Panc1 (cell line): Measurements from ENCODE around the gene NUMBL. TPM values are rescaled to one million over a fixed set of nuclear protein-coding genes. Genes with fewer than 3 reads are reported as not detected.
"Not testable (repeated sequence)": the region's sequence is repeated elsewhere in the genome, so short reads cannot be mapped to it uniquely, and the experiment has no call there.

Experiments used
- ATAC-seq: fragments of 200-7000 bp; cut with Tn5 transposase; 2 replicates; pipeline ENCODE4 v1.9.1; 2020; ENCODE audit warnings: mild to moderate bottlenecking, moderate library complexity
- BruUV-seq: library from RNA; stranded (reverse); fragments of 400-500 nt; replicated peaks from 2 replicates; lab custom pipeline; 2021; lab: Mats Ljungman, UMichigan
- CTCF ChIA-PET: fragments of 300-600 bp; sonication (Branson Sonifier 250); formaldehyde crosslinking; loops from one replicate; lab custom pipeline; 2022; ENCODE audit warnings: antibody characterized with exemption; lab: Charles Lee
- POLR2A ChIA-PET: fragments of 300-600 bp; sonication (Branson Sonifier 250); formaldehyde crosslinking; loops from one replicate; lab custom pipeline; 2022; ENCODE audit warnings: antibody characterized with exemption; lab: Charles Lee
- DNase-seq: peaks from one replicate; pipeline ENCODE4 v3.0.0-alpha.2; 2010; ENCODE audit warnings: low read depth, low spot score
- H3K27ac ChIP-seq: 2 replicates; pipeline ENCODE4 v1.5.1; 2011; ENCODE audit warnings: mild to moderate bottlenecking, low read length, inconsistent platforms
- H3K27me3 ChIP-seq: fragments of 200-500 bp; sonication (Bioruptor generic); 2 replicates; pipeline ENCODE4 v1.6.0; 2014; ENCODE audit warnings: low read length, inconsistent platforms; ENCODE audit not compliant: control insufficient read depth, insufficient read depth
- H3K36me3 ChIP-seq: fragments of 200-500 bp; sonication (Bioruptor generic); 2 replicates; pipeline ENCODE4 v1.5.1; 2014; ENCODE audit warnings: inconsistent platforms, mild to moderate bottlenecking, low read length, moderate library complexity; ENCODE audit not compliant: control insufficient read depth, insufficient read depth
- H3K4me1 ChIP-seq: 2 replicates; pipeline ENCODE4 v1.5.1; 2011; ENCODE audit warnings: inconsistent platforms, mild to moderate bottlenecking, low read length, moderate library complexity; ENCODE audit not compliant: control insufficient read depth, insufficient read depth
- H3K4me3 ChIP-seq, 2 experiments: 2 replicates each; pipeline ENCODE4 v1.5.1; 2011 to 2012; ENCODE audit warnings: low read depth in 2 of 2, low read length in 2 of 2, mild to moderate bottlenecking in 2 of 2, inconsistent platforms in 1 of 2, moderate library complexity in 1 of 2
- H3K9me3 ChIP-seq: fragments of 200-500 bp; sonication (Bioruptor generic); 2 replicates; pipeline ENCODE4 v1.5.1; 2014; ENCODE audit warnings: low read depth, mild to moderate bottlenecking, inconsistent platforms, low read length, moderate library complexity; ENCODE audit not compliant: control insufficient read depth, insufficient read depth
- CTCF ChIP-seq: fragments of 450-650 bp; IDR thresholded peaks from 2 replicates; pipeline ENCODE4 v1.5.1; 2017; ENCODE audit warnings: mild to moderate bottlenecking
- POLR2AphosphoS5 ChIP-seq: IDR thresholded peaks from 2 replicates; pipeline ENCODE4 v1.6.1; 2012; ENCODE audit warnings: mild to moderate bottlenecking, low read depth, low read length, moderate library complexity
- REST ChIP-seq, 2 experiments: IDR thresholded peaks; 2 replicates each; pipeline ENCODE4 v1.6.1; 2011 to 2012; ENCODE audit warnings: low read depth in 2 of 2, control low read depth in 1 of 2, low read length in 1 of 2, mild to moderate bottlenecking in 1 of 2, moderate library complexity in 1 of 2; ENCODE audit not compliant: insufficient read depth in 1 of 2
- SIN3A ChIP-seq: IDR thresholded peaks from 2 replicates; pipeline ENCODE4 v1.6.1; 2012; ENCODE audit warnings: low read depth, mild to moderate bottlenecking, low read length, moderate library complexity, borderline replicate concordance; ENCODE audit not compliant: insufficient read depth
- TCF7L2 ChIP-seq: IDR thresholded peaks from 2 replicates; pipeline ENCODE4 v1.6.1; 2011; ENCODE audit warnings: mild to moderate bottlenecking, low read depth, low read length, inconsistent platforms
- in situ Hi-C: cut with HindIII; loops from 2 replicates; pipeline ENCODE4 v1.10.0; 2016; ENCODE audit warnings: low sequenced_read_pairs, low pct_unique_long_range_greater_than_20kb
- intact Hi-C: fragments of 100-400 bp; cut with micrococcal nuclease; formaldehyde crosslinking; loops from one replicate; pipeline ENCODE4 v1.10.0; 2022; ENCODE audit not compliant: unreplicated experiment
- total RNA-seq: library from RNA; stranded (reverse); gene quantifications from one replicate; pipeline ENCODE4 v1.2.1, GENCODE V29; 2021; ENCODE audit not compliant: unreplicated experiment

Gene NUMBL
- total RNA-seq, 1 experiment from 2014 or later, result 27.6 TPM

DNA sequence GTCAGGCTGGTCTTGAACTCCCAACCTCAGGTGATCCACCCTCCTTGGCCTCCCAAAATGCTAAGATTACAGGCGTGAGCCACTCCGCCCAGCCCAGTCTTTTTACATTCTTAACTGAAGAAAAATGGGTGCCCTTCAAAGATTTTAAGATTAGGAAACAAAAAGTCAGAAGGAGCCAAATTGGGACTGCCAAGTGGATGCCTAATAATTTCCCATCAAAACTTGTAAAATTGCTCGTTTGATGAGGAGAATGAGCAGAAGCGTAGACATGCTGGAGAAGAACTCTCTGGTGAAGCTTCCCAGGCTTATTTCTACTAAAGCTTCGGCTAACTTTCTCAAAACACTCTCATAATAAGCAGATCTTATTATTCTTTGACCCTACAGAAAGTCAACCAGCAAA is 31.3 kb downstream of the NUMBL start:
- no peaks in the 10 kb centered on the region for H3K36me3 ChIP-seq
- POLR2A ChIA-PET, result no interaction called here
- no peak overlapping the region for H3K27ac ChIP-seq
- in situ Hi-C loops, result no loop called here
- no peak for ATAC-seq
- H3K4me3 ChIP-seq, result no peak overlapping the region
- H3K4me1 ChIP-seq, result peaks cover 5% of the 10 kb centered on the region; the same call in 1 of the 2 replicates
- BruUV-seq, result no TSS peak
- CTCF ChIA-PET, result interaction anchor here (0.6 kb wide), 1 partner anchor 262 kb away, joined by 3 read pairs; no protein-coding TSS in a partner anchor
- TF ChIP-seq TCF7L2 (no peak), CTCF (no peak), POLR2AphosphoS5 (no peak), SIN3A (no peak), REST (IDR thresholded peaks at IDR 0.05; ENCODE audit: insufficient read depth in 1 of 2, low read depth in 2 of 2, low read length in 1 of 2) (no peak)
- H3K9me3 ChIP-seq, result no peaks in the 10 kb centered on the region
- intact Hi-C loops, result no loop called here
- no peaks in the 10 kb centered on the region for H3K27me3 ChIP-seq
- DNase-seq, result no peak

DNA sequence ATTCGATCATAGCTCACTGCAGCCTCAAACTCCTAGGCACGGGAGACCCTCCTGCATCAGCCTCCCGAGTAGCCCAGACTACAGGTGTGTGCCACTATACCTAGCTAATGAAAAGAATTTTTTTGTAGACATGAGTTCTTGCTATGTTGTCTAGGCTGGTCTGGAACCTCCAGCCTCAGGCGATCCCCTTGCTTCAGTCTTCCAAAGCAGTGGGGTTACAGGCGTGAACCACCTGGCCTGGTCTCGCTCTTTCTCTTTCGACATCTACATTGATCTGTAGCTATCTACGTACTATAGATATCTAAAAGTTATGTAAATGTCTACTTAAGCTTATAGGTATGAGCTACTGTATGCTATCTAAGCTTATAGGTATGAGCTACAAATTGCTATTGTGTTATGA is 32.4 kb downstream of the NUMBL start:
- no peaks in the 10 kb centered on the region for H3K27me3 ChIP-seq
- TF ChIP-seq POLR2AphosphoS5 (no peak), REST (IDR thresholded peaks at IDR 0.05; ENCODE audit: insufficient read depth in 1 of 2, low read depth in 2 of 2, low read length in 1 of 2) (no peak), SIN3A (no peak), CTCF (no peak), TCF7L2 (no peak)
- ChIA-PET CTCF (no interaction called here), POLR2A (interaction anchor here (0.8 kb wide), 1 partner anchor 23 kb away, joined by 8 read pairs; no protein-coding TSS in a partner anchor)
- no peak overlapping the region for H3K27ac ChIP-seq
- in situ Hi-C loops (no loop called here), intact Hi-C loops (no loop called here)
- H3K4me3 ChIP-seq, result no peak overlapping the region
- no peaks in the 10 kb centered on the region for H3K9me3 ChIP-seq
- no peak for ATAC-seq
- DNase-seq, result no peak
- BruUV-seq, result no TSS peak
- no peaks in the 10 kb centered on the region for H3K4me1 ChIP-seq
- no peaks in the 10 kb centered on the region for H3K36me3 ChIP-seq

GRCh38 chr19:40655684-40656083 is 34.8 kb downstream of the NUMBL start:
- H3K4me3 ChIP-seq, in situ Hi-C loops, H3K36me3 ChIP-seq, H3K27me3 ChIP-seq, ATAC-seq, H3K9me3 ChIP-seq, intact Hi-C loops, H3K27ac ChIP-seq, H3K4me1 ChIP-seq, DNase-seq, POLR2A ChIA-PET, BruUV-seq: not testable (repeated sequence)
- CTCF ChIA-PET, result interaction anchor here (0.8 kb wide), 1 partner anchor 21 kb away, joined by 6 read pairs; no protein-coding TSS in a partner anchor

DNA sequence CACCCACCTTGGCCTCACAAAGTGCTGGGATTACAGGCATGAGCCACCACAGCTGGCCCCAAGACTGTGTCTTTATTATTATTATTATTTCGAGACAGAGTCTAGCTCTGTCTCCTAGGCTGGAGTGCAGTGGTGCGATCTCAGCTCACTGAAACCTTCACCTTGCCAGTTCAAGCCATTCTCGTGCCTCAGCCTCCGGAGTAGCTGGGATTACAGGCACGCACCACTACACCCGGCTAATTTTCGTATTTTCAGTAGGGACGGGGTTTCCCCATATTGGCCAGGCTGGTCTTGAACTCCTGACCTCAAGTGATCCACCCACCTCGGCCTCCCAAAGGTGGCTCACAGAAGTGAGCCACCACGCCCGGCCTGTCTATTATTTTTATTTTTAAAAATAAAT is 38.1 kb downstream of the NUMBL start:
- H3K4me1 ChIP-seq, H3K27me3 ChIP-seq, H3K9me3 ChIP-seq, POLR2A ChIA-PET, BruUV-seq, H3K27ac ChIP-seq, in situ Hi-C loops, H3K4me3 ChIP-seq, H3K36me3 ChIP-seq, ATAC-seq, DNase-seq, intact Hi-C loops, CTCF ChIA-PET: not testable (repeated sequence)
